GM12891 (cell line): ENCODE measurements around the gene TMPRSS13.

ENCODE experiments used
- POLR2A ChIP-seq: IDR thresholded peaks from 2 replicates; pipeline ENCODE4 v1.6.1; 2011; ENCODE audit warnings: low read depth, low read length, control low read depth
- POLR2AphosphoS5 ChIP-seq: IDR thresholded peaks from 2 replicates; pipeline ENCODE4 v1.6.1; 2011; ENCODE audit warnings: low read depth, low read length, control low read depth
- SPI1 ChIP-seq: IDR thresholded peaks from 2 replicates; pipeline ENCODE4 v1.6.1; 2011; ENCODE audit warnings: low read depth, low read length, control low read depth

GRCh38 chr11:117933475-117933874, 4.3 kb upstream of the TMPRSS13 start:
- TF ChIP-seq POLR2AphosphoS5: no peak
- no peak for TF ChIP-seq POLR2A
- TF ChIP-seq SPI1: no peak
